ENCODE data around the gene UGT1A3. TPM values are rescaled to one million over a fixed set of nuclear protein-coding genes. Genes with fewer than 3 reads are reported as not detected.
A peak's percentile ranks its signal among the peaks of the same experiment; 100 is the strongest.

The UGT1A3 gene
- total and polyA plus RNA-seq, 10 of the 15 experiments (the other 5 are each of a cell fraction or from before 2014, with no cell fraction given) = not detected

GRCh38 chr2:233814056-233814835 lies 85.4 kb downstream of the UGT1A3 start:
- POLR2A ChIA-PET = no interaction called here
- CTCF ChIA-PET = no interaction called here
- in situ Hi-C loops (cut with MboI) (no loop called here), intact Hi-C loops (cut with micrococcal nuclease; ENCODE audit: unreplicated experiment) (no loop called here)
- BruUV-seq (replicated peaks) = no TSS peak
- H3K79me2 ChIP-seq (ENCODE audit: control insufficient read depth, insufficient read depth, low read length) = no peaks in the 10 kb centered on the region
- SMC1A ChIA-PET (ENCODE audit: uncharacterized antibody, unreplicated experiment) = no interaction called here
- no peak overlapping the region for H3K4me2 ChIP-seq (ENCODE audit: control insufficient read depth, insufficient read depth)
- FAIRE-seq = no peak
- no peak overlapping the region for H3K9ac ChIP-seq (ENCODE audit: control insufficient read depth, insufficient read depth, low read length)
- H3K27ac ChIP-seq (ENCODE audit: control insufficient read depth, insufficient read depth) = no peak overlapping the region
- no peaks in the 10 kb centered on the region for H3K9me3 ChIP-seq (replicated peaks; ENCODE audit: control insufficient read depth, insufficient read depth, low read length)
- H3K4me1 ChIP-seq (ENCODE audit: control insufficient read depth, insufficient read depth, low read length) = no peaks in the 10 kb centered on the region
- TF ChIP-seq BCLAF1 (IDR thresholded peaks at IDR 0.05) (no peak), USF1 (IDR thresholded peaks at IDR 0.05; ENCODE audit: borderline replicate concordance, extremely low read length, insufficient read depth, low read depth, low read length) (peak; percentile 63), SIX5 (IDR thresholded peaks at IDR 0.05; ENCODE audit: low read depth, low read length, severe bottlenecking) (peak; percentile 61), LARP7 (IDR thresholded peaks at IDR 0.05) (no peak), ATF3 (IDR thresholded peaks at IDR 0.05; ENCODE audit: borderline replicate concordance, extremely low read depth, low read depth, low read length) (no peak), EZH2 (IDR thresholded peaks at IDR 0.05; ENCODE audit: borderline replicate concordance, control insufficient read depth, low read depth, low read length) (no peak), CHD2 (IDR thresholded peaks at IDR 0.05; ENCODE audit: borderline replicate concordance, low read depth, low read length) (no peak), HCFC1 (IDR thresholded peaks at IDR 0.05; ENCODE audit: low read length) (peak; percentile 53), CBX5 (IDR thresholded peaks at IDR 0.05; ENCODE audit: low read depth) (no peak), POLR2A (IDR thresholded peaks at IDR 0.05; ENCODE audit: low read depth, low read length) (no peak), NFYB (IDR thresholded peaks at IDR 0.05; ENCODE audit: insufficient read depth, low read depth, low read length) (no peak), BHLHE40 (IDR thresholded peaks at IDR 0.05; ENCODE audit: borderline replicate concordance in 1 of 2, low read depth in 2 of 2, low read length in 1 of 2) (no peak)
- no peak overlapping the region for H3K4me3 ChIP-seq
- no peaks in the 10 kb centered on the region for H3K36me3 ChIP-seq (ENCODE audit: control insufficient read depth in 2 of 2, insufficient read depth in 2 of 2, low read length in 1 of 2)
- 0 out of 3 replicates have a peak, but pooled peaks have one; percentile 44 for ATAC-seq
- no peak overlapping the region for H2AFZ ChIP-seq (ENCODE audit: control insufficient read depth, low read depth, low read length)
- no peaks in the 10 kb centered on the region; a peak in 3 of 4 replicates for H3K27me3 ChIP-seq (replicated peaks in 1 of 2; ENCODE audit: control insufficient read depth in 2 of 2, insufficient read depth in 2 of 2, low read length in 1 of 2)
- no peaks in the 10 kb centered on the region for H4K20me1 ChIP-seq (ENCODE audit: control insufficient read depth, insufficient read depth)
- RAD21 ChIA-PET (ENCODE audit: unreplicated experiment) = no interaction called here
- no peak for DNase-seq (ENCODE audit: low read depth, low spot score)
- WGBS (ENCODE audit: insufficient coverage, insufficient replicate concordance, low lambda C conversion rate, missing lambda C conversion rate) = 17% methylated on average over 2 of the region's 2 CpGs

Measured in GM12878 (cell line).